Measurements from ENCODE around the gene MAP3K12.

Gene MAP3K12

DNA sequence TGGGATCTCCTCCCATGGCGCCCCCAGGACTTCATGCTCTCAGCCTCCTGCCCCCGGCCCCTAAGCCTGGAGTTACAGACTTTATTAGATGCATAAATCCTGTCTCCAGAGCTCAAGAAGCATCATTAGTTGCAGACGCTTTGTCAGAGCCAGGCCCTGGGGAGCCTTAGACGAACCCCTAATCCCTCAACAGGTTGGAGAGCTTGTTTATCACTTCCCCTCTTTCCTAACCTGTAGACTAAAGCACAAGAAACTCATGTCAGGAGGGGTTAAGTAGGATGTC lies 8.3 kb upstream of the MAP3K12 start:
- Histone ChIP-seq H3K27me3 (ENCODE audit: control insufficient read depth, low read length) (no peaks in the 10 kb centered on the region), H3K9me3 (ENCODE audit: control insufficient read depth, insufficient read depth, low read length) (no peaks in the 10 kb centered on the region), H3K4me3 (ENCODE audit: low read length) (no peak overlapping the region), H4K20me1 (ENCODE audit: control insufficient read depth, insufficient read depth, low read depth, low read length) (no peaks in the 10 kb centered on the region), H3K79me2 (ENCODE audit: control insufficient read depth, low read length) (peaks cover 8% of the 10 kb centered on the region), H3F3A (ENCODE audit: control insufficient read depth, insufficient read depth) (peaks cover 5% of the 10 kb centered on the region; the same call in 1 of the 2 replicates), H3K4me2 (ENCODE audit: low read length) (no peak overlapping the region), H3K4me1 (ENCODE audit: control insufficient read depth, low read length) (peaks cover 9% of the 10 kb centered on the region), H3K27ac (ENCODE audit: low read depth, low read length) (no peak overlapping the region), H3K9me2 (replicated peaks; ENCODE audit: control insufficient read depth, low read length) (no peaks in the 10 kb centered on the region), H3K36me3 (ENCODE audit: control insufficient read depth, low read length) (peaks cover 23% of the 10 kb centered on the region; the same call in 1 of the 2 replicates)
- no peak for TF ChIP-seq EZH2phosphoT487 (IDR thresholded peaks at IDR 0.05; ENCODE audit: borderline replicate concordance, low read length)
- TF ChIP-seq, protein P1, sequence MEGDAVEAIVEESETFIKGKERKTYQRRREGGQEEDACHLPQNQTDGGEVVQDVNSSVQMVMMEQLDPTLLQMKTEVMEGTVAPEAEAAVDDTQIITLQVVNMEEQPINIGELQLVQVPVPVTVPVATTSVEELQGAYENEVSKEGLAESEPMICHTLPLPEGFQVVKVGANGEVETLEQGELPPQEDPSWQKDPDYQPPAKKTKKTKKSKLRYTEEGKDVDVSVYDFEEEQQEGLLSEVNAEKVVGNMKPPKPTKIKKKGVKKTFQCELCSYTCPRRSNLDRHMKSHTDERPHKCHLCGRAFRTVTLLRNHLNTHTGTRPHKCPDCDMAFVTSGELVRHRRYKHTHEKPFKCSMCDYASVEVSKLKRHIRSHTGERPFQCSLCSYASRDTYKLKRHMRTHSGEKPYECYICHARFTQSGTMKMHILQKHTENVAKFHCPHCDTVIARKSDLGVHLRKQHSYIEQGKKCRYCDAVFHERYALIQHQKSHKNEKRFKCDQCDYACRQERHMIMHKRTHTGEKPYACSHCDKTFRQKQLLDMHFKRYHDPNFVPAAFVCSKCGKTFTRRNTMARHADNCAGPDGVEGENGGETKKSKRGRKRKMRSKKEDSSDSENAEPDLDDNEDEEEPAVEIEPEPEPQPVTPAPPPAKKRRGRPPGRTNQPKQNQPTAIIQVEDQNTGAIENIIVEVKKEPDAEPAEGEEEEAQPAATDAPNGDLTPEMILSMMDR (IDR thresholded peaks at IDR 0.05; ENCODE audit: low read depth, low read length, poor library complexity, severe bottlenecking) = no peak

DNA sequence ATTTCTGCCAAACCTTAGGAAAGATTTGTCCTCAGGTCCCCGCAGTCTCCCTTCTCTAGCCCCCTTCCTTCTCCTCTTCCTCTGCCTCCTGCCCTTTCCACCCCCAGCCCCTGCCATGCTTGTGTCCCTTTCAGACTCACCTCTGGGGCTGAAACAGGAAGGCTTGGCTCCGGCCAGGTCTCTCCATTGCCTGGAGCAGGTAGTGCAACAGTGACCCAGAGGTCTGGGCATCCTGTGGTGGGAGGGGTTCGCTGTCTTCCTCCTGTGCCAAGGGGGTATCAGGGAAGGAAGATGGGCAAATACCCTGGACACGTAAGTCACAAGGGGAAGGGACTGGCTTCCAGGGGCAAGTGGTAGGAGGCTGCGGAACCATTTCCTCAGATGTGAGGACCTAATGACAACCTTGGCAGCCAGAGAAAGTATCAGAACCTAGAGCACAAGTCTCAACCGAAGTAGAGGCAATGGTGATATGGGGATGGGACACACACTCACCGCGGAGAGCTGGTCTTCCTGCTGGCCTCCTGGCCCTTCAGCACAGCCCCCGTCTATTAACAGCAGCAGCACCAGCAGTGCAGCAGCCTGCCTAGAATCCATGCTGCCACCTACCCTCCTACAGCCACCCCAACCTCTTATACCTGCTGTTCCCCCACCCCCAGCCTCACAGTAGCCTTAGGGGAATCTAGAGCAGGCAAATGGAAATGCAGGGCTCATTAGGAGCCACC lies 7.8 kb upstream of the MAP3K12 start, which contains the start of gene NPFF:
Gene NPFF, minus strand, starts transcription at position 604 of the 722 bp plus-strand sequence. Its CDS starts 10 bp downstream, at position 594.
- no peaks in the 10 kb centered on the region for H4K20me1 ChIP-seq (ENCODE audit: control insufficient read depth, insufficient read depth, low read depth, low read length)
- H3K9me3 ChIP-seq (ENCODE audit: control insufficient read depth, insufficient read depth, low read length) = no peaks in the 10 kb centered on the region
- H3K36me3 ChIP-seq (ENCODE audit: control insufficient read depth, low read length) = peaks cover 23% of the 10 kb centered on the region; the same call in 1 of the 2 replicates
- H3K27ac ChIP-seq (ENCODE audit: low read depth, low read length) = no peak within 1 kb of the TSS
- H3K27me3 ChIP-seq (ENCODE audit: control insufficient read depth, low read length) = no peaks in the 10 kb centered on the region
- no peak within 1 kb of the TSS for H3K4me2 ChIP-seq (ENCODE audit: low read length)
- TF ChIP-seq, protein P1 (IDR thresholded peaks at IDR 0.05; ENCODE audit: low read depth, low read length, poor library complexity, severe bottlenecking) = no peak
- no peak for TF ChIP-seq EZH2phosphoT487 (IDR thresholded peaks at IDR 0.05; ENCODE audit: borderline replicate concordance, low read length)
- no peak within 1 kb of the TSS for H3K4me3 ChIP-seq (ENCODE audit: low read length)
- H3K79me2 ChIP-seq (ENCODE audit: control insufficient read depth, low read length) = peaks cover 13% of the 10 kb centered on the region
- H3K4me1 ChIP-seq (ENCODE audit: control insufficient read depth, low read length) = peaks cover 14% of the 10 kb centered on the region
- H3K9me2 ChIP-seq (replicated peaks; ENCODE audit: control insufficient read depth, low read length) = no peaks in the 10 kb centered on the region
- H3F3A ChIP-seq (ENCODE audit: control insufficient read depth, insufficient read depth) = peaks cover 3% of the 10 kb centered on the region; the same call in 1 of the 2 replicates

DNA sequence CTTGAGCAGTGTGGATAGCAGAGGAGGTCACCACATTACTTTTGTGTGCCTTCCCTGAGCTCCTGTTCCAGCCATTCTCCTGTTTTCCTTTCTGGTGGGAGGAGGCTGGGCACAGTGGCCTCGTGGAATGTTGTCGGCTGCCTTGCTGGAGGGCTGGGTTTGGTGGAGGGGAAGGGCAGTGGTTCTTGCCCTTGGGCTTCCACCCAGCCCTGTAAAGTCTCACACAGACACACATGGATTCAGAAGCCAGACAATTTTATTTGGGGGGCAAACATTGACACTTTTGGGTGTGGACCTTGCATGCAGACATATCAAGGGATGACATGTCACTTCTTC lies 7.2 kb upstream of the MAP3K12 start:
- Histone ChIP-seq H3K4me1 (ENCODE audit: control insufficient read depth, low read length) (peaks cover 20% of the 10 kb centered on the region), H3K27me3 (ENCODE audit: control insufficient read depth, low read length) (no peaks in the 10 kb centered on the region), H3K9me3 (ENCODE audit: control insufficient read depth, insufficient read depth, low read length) (no peaks in the 10 kb centered on the region), H3K4me3 (ENCODE audit: low read length) (no peak overlapping the region), H3K9me2 (replicated peaks; ENCODE audit: control insufficient read depth, low read length) (no peaks in the 10 kb centered on the region), H4K20me1 (ENCODE audit: control insufficient read depth, insufficient read depth, low read depth, low read length) (no peaks in the 10 kb centered on the region), H3K79me2 (ENCODE audit: control insufficient read depth, low read length) (peaks cover 19% of the 10 kb centered on the region), H3K36me3 (ENCODE audit: control insufficient read depth, low read length) (peaks cover 23% of the 10 kb centered on the region; the same call in 1 of the 2 replicates), H3F3A (ENCODE audit: control insufficient read depth, insufficient read depth) (peaks cover 3% of the 10 kb centered on the region; the same call in 1 of the 2 replicates), H3K4me2 (ENCODE audit: low read length) (no peak overlapping the region), H3K27ac (ENCODE audit: low read depth, low read length) (no peak overlapping the region)
- TF ChIP-seq, protein P1 (IDR thresholded peaks at IDR 0.05; ENCODE audit: low read depth, low read length, poor library complexity, severe bottlenecking) = no peak
- no peak for TF ChIP-seq EZH2phosphoT487 (IDR thresholded peaks at IDR 0.05; ENCODE audit: borderline replicate concordance, low read length)
